Liver (tissue), 9 donors: Measurements from ENCODE around the gene ABTB2. TPM values are rescaled to one million over a fixed set of nuclear protein-coding genes. Genes with fewer than 3 reads are reported as not detected.

Experiments
- DNase-seq: peaks from one replicate; pipeline ENCODE4 v3.0.0-alpha.2; 2017; ENCODE audit warnings: low spot score
- H3K27ac ChIP-seq, 2 donors: one replicate each; pipeline ENCODE4 v1.7.0; 2013; ENCODE audit warnings: inconsistent platforms in 2 of 2, low read length in 2 of 2, control low read depth in 1 of 2, low read depth in 1 of 2, mild to moderate bottlenecking in 1 of 2
- H3K27me3 ChIP-seq, 4 donors: one replicate each; pipeline versions ENCODE4 v1.6.1 to v1.7.0; 2013; ENCODE audit warnings: low read length in 3 of 4, inconsistent platforms in 1 of 4, mild to moderate bottlenecking in 1 of 4, moderate library complexity in 1 of 4; ENCODE audit not compliant: control insufficient read depth in 4 of 4, insufficient read depth in 4 of 4
- H3K36me3 ChIP-seq, 4 donors: one replicate each; pipeline versions ENCODE4 v1.6.1 to v1.7.0; 2013; ENCODE audit warnings: low read length in 3 of 4, mild to moderate bottlenecking in 3 of 4, low read depth in 1 of 4, moderate library complexity in 1 of 4; ENCODE audit not compliant: control insufficient read depth in 4 of 4, insufficient read depth in 3 of 4
- H3K4me1 ChIP-seq, 4 donors: one replicate each; pipeline versions ENCODE4 v1.6.1 to v1.7.0; 2013; ENCODE audit warnings: low read length in 3 of 4, mild to moderate bottlenecking in 3 of 4, moderate library complexity in 1 of 4; ENCODE audit not compliant: control insufficient read depth in 4 of 4, insufficient read depth in 4 of 4
- H3K4me3 ChIP-seq, 3 donors: one replicate each; pipeline versions ENCODE4 v1.6.1 to v1.7.0; 2013; ENCODE audit warnings: low read length in 3 of 3, control low read depth in 1 of 3, low read depth in 1 of 3, mild to moderate bottlenecking in 1 of 3
- H3K9ac ChIP-seq, 2 donors: one replicate each; pipeline ENCODE4 v1.7.0; 2013; ENCODE audit warnings: low read length in 2 of 2, mild to moderate bottlenecking in 2 of 2, moderate library complexity in 2 of 2, control low read depth in 1 of 2, low read depth in 1 of 2
- H3K9me3 ChIP-seq, 4 donors: one replicate each; pipeline versions ENCODE4 v1.6.1 to v1.7.0; 2013; ENCODE audit warnings: low read length in 3 of 4; ENCODE audit not compliant: control insufficient read depth in 4 of 4
- EGR1 ChIP-seq, 2 donors: IDR thresholded peaks; 2 replicates each; pipeline ENCODE4 v1.6.1; 2016 to 2018; ENCODE audit warnings: antibody characterized with exemption in 2 of 2, low read depth in 2 of 2
- FOXA1 ChIP-seq: IDR thresholded peaks from 2 replicates; pipeline ENCODE4 v1.6.1; 2016; ENCODE audit warnings: antibody characterized with exemption
- FOXA2 ChIP-seq: IDR thresholded peaks from 2 replicates; pipeline ENCODE4 v1.6.1; 2016; ENCODE audit warnings: antibody characterized with exemption
- GABPA ChIP-seq, 2 donors: IDR thresholded peaks in 1 of 2; conservative IDR thresholded peaks in 1 of 2; 2 replicates each; pipeline ENCODE4 v1.6.1; 2016; ENCODE audit warnings: antibody characterized with exemption in 2 of 2, mild to moderate bottlenecking in 1 of 2, moderate library complexity in 1 of 2
- HNF4A ChIP-seq, 2 donors: conservative IDR thresholded peaks; 2 replicates each; pipeline ENCODE4 v1.6.1; 2016; ENCODE audit warnings: antibody characterized with exemption in 2 of 2, mild to moderate bottlenecking in 2 of 2
- HNF4G ChIP-seq: IDR thresholded peaks from 2 replicates; pipeline ENCODE4 v1.6.1; 2016; ENCODE audit warnings: antibody characterized with exemption
- JUND ChIP-seq, 2 donors: IDR thresholded peaks; 2 replicates each; pipeline ENCODE4 v1.6.1; 2016; ENCODE audit warnings: antibody characterized with exemption in 2 of 2
- NR2F2 ChIP-seq: IDR thresholded peaks from 2 replicates; pipeline ENCODE4 v1.6.1; 2016; ENCODE audit warnings: antibody characterized with exemption
- RAD21 ChIP-seq, 2 donors: IDR thresholded peaks; 2 replicates each; pipeline ENCODE4 v1.6.1; 2016; ENCODE audit warnings: antibody characterized with exemption in 2 of 2, mild to moderate bottlenecking in 2 of 2
- RXRA ChIP-seq, 2 donors: IDR thresholded peaks; 2 replicates each; pipeline ENCODE4 v1.6.1; 2017 to 2018; ENCODE audit warnings: antibody characterized with exemption in 2 of 2, mild to moderate bottlenecking in 1 of 2
- SP1 ChIP-seq: IDR thresholded peaks from 2 replicates; pipeline ENCODE4 v1.6.1; 2018; ENCODE audit warnings: antibody characterized with exemption, mild to moderate bottlenecking
- TAF1 ChIP-seq: conservative IDR thresholded peaks from 2 replicates; pipeline ENCODE4 v1.6.1; 2016; ENCODE audit warnings: antibody characterized with exemption, mild to moderate bottlenecking
- YY1 ChIP-seq: IDR thresholded peaks from 2 replicates; pipeline ENCODE4 v1.6.1; 2016; ENCODE audit warnings: antibody characterized with exemption, mild to moderate bottlenecking
- WGBS: extraction: QIAGEN DNeasy Blood & Tissue Kit; methylation state at CpG from one replicate; pipeline ENCODE4 v1.1.7; 2013; 5-methylcytosine and 5-hydroxymethylcytosine counted together
- polyA plus RNA-seq, 2 donors: library from polyadenylated mRNA; stranded (reverse) in 1 of 2; unstranded in 1 of 2; fragments of 200-250 nt in 1 of 2; fragments of >200 nt in 1 of 2; fragmentation: Nextera tagmentation in 1 of 2; extraction: Ambion mirVana in 1 of 2; gene quantifications; one replicate each; pipeline versions ENCODE4 v1.2.1 to v1.2.3, GENCODE V29; 2013 to 2015
- total RNA-seq, 2 donors: library from RNA; depleted of rRNA; stranded (reverse); fragments of >200 nt; gene quantifications; one replicate each; pipeline ENCODE4 v1.2.3, GENCODE V29; 2014
- TF ChIP-seq, protein P1 (sequence below): IDR thresholded peaks from 2 replicates; pipeline ENCODE4 v1.6.1; 2016; ENCODE audit warnings: antibody characterized with exemption
- TF ChIP-seq, protein P2 (sequence below): IDR thresholded peaks from 2 replicates; pipeline ENCODE4 v1.6.1; 2016; ENCODE audit warnings: antibody characterized with exemption, mild to moderate bottlenecking
- TF ChIP-seq, protein P3 (sequence below): IDR thresholded peaks from 2 replicates; pipeline ENCODE4 v1.6.1; 2016; ENCODE audit warnings: antibody characterized with exemption
- TF ChIP-seq, protein P4 (sequence below): fragments of 150-350 bp; IDR thresholded peaks from 2 replicates; pipeline ENCODE4 v1.5.1; 2017; ENCODE audit warnings: improper control_type of control experiment, low read depth, low read length; ENCODE audit not compliant: missing input control
- TF ChIP-seq, protein P5 (sequence below): IDR thresholded peaks from 2 replicates; pipeline ENCODE4 v1.6.1; 2016; ENCODE audit warnings: antibody characterized with exemption
- donor health status: healthy.
- donor health status: healthy.
- donor health status: healthy.
- donor health status: healthy.
- donor health status: healthy.

The ABTB2 gene
- total and polyA plus RNA-seq, 4 donors, result 2.4 to 8.9 (median 6.1) TPM

DNA sequence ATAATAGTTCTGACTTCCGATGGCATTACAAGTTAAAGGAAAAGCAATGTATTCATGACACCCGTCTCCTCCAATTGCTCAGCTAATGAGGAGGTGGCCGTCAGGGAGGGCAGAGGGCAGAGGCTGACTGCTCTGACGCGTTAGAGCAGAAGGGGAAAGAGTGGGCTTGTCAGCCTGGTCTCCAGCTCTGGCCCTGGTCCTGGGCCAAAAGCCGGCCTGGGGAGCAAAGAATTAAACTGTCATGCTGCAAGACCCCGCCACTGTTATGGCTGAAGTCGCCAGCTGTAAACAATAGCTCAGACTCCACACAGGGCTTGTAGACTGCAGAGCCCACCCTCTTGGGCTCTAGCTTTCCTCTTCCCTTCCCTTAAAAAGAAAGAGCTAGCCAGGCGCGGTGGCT, 132.7 kb downstream of the ABTB2 start:
- H3K27ac ChIP-seq, result no peak overlapping the region
- TF ChIP-seq, protein P1, sequence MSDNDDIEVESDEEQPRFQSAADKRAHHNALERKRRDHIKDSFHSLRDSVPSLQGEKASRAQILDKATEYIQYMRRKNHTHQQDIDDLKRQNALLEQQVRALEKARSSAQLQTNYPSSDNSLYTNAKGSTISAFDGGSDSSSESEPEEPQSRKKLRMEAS, result no peak
- TF ChIP-seq, protein P2, sequence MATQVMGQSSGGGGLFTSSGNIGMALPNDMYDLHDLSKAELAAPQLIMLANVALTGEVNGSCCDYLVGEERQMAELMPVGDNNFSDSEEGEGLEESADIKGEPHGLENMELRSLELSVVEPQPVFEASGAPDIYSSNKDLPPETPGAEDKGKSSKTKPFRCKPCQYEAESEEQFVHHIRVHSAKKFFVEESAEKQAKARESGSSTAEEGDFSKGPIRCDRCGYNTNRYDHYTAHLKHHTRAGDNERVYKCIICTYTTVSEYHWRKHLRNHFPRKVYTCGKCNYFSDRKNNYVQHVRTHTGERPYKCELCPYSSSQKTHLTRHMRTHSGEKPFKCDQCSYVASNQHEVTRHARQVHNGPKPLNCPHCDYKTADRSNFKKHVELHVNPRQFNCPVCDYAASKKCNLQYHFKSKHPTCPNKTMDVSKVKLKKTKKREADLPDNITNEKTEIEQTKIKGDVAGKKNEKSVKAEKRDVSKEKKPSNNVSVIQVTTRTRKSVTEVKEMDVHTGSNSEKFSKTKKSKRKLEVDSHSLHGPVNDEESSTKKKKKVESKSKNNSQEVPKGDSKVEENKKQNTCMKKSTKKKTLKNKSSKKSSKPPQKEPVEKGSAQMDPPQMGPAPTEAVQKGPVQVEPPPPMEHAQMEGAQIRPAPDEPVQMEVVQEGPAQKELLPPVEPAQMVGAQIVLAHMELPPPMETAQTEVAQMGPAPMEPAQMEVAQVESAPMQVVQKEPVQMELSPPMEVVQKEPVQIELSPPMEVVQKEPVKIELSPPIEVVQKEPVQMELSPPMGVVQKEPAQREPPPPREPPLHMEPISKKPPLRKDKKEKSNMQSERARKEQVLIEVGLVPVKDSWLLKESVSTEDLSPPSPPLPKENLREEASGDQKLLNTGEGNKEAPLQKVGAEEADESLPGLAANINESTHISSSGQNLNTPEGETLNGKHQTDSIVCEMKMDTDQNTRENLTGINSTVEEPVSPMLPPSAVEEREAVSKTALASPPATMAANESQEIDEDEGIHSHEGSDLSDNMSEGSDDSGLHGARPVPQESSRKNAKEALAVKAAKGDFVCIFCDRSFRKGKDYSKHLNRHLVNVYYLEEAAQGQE, result no peak
- TF ChIP-seq, protein P3, sequence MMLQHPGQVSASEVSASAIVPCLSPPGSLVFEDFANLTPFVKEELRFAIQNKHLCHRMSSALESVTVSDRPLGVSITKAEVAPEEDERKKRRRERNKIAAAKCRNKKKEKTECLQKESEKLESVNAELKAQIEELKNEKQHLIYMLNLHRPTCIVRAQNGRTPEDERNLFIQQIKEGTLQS, result no peak
- TF ChIP-seq TAF1, result no peak
- no peak for TF ChIP-seq NR2F2
- TF ChIP-seq SP1, result no peak
- no peak for TF ChIP-seq YY1
- no peak for TF ChIP-seq HNF4A (conservative IDR thresholded peaks at IDR 0.05)
- TF ChIP-seq, protein P4, sequence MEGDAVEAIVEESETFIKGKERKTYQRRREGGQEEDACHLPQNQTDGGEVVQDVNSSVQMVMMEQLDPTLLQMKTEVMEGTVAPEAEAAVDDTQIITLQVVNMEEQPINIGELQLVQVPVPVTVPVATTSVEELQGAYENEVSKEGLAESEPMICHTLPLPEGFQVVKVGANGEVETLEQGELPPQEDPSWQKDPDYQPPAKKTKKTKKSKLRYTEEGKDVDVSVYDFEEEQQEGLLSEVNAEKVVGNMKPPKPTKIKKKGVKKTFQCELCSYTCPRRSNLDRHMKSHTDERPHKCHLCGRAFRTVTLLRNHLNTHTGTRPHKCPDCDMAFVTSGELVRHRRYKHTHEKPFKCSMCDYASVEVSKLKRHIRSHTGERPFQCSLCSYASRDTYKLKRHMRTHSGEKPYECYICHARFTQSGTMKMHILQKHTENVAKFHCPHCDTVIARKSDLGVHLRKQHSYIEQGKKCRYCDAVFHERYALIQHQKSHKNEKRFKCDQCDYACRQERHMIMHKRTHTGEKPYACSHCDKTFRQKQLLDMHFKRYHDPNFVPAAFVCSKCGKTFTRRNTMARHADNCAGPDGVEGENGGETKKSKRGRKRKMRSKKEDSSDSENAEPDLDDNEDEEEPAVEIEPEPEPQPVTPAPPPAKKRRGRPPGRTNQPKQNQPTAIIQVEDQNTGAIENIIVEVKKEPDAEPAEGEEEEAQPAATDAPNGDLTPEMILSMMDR, result no peak
- no peak for TF ChIP-seq HNF4G
- no peak for TF ChIP-seq GABPA (IDR thresholded peaks at IDR 0.05 in 1 of 2, conservative IDR thresholded peaks at IDR 0.05 in 1 of 2)
- no peak for TF ChIP-seq FOXA2
- TF ChIP-seq JUND (IDR thresholded peaks at IDR 0.05), result no peak
- TF ChIP-seq RXRA (IDR thresholded peaks at IDR 0.05), result no peak
- no peak for TF ChIP-seq RAD21 (IDR thresholded peaks at IDR 0.05)
- TF ChIP-seq EGR1 (IDR thresholded peaks at IDR 0.05; ENCODE audit: low read depth in 2 of 2), result no peak
- no peak for TF ChIP-seq FOXA1
- TF ChIP-seq, protein P5, sequence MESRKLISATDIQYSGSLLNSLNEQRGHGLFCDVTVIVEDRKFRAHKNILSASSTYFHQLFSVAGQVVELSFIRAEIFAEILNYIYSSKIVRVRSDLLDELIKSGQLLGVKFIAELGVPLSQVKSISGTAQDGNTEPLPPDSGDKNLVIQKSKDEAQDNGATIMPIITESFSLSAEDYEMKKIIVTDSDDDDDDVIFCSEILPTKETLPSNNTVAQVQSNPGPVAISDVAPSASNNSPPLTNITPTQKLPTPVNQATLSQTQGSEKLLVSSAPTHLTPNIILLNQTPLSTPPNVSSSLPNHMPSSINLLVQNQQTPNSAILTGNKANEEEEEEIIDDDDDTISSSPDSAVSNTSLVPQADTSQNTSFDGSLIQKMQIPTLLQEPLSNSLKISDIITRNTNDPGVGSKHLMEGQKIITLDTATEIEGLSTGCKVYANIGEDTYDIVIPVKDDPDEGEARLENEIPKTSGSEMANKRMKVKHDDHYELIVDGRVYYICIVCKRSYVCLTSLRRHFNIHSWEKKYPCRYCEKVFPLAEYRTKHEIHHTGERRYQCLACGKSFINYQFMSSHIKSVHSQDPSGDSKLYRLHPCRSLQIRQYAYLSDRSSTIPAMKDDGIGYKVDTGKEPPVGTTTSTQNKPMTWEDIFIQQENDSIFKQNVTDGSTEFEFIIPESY, result no peak
- peaks cover 0 to 8% (median 0%) of the 10 kb centered on the region in 4 donors for H3K4me1 ChIP-seq
- H3K9ac ChIP-seq, result no peak overlapping the region
- H3K36me3 ChIP-seq, result no peaks in the 10 kb centered on the region
- 90% methylated on average over 10 of the region's 10 CpGs for WGBS
- no peak for DNase-seq
- H3K9me3 ChIP-seq, result no peaks in the 10 kb centered on the region
- no peak overlapping the region for H3K4me3 ChIP-seq
- H3K27me3 ChIP-seq, result no peaks in the 10 kb centered on the region
